ENCODE data around the gene MAFG.
"Not testable (repeated sequence)": the region's sequence is repeated elsewhere in the genome, so short reads cannot be mapped to it uniquely, and the experiment has no call there.

MAFG gene

DNA sequence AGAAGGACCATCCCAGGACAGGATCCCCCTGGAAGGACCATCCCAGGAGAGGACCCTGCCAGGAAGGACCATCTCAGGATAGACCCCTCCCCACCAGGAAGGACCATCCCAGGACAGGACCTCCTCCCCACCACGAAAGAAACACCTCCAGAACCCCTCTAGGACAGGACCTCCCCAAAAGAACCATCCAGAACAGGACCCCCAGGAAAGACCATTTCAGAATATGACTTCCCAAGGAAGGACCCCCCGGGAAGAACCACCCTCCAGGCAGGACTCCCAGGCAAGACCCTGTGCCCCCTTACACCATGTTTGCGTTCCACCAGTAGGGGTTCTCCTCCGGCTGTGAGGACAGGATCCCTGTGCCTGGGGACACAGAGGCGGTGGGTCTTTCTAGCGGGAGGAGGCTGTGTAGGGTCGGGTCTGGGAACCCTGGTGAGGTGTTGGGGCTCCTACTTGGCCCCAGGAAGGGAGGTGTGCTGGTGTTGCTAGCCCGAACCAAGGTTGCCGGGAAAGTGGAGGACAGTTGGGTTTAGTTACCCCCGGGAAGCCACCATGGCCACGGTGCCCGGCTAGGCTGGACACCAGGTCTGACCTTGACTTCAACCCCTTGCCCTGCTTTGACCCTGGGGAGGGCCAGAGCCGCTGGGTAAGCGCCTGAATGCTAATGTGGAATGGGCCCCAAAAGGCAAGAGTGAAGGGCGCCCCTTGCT, 31.3 kb upstream of the MAFG start:
- DNase-seq (ENCODE audit: low read depth, low spot score) = no peak

DNA sequence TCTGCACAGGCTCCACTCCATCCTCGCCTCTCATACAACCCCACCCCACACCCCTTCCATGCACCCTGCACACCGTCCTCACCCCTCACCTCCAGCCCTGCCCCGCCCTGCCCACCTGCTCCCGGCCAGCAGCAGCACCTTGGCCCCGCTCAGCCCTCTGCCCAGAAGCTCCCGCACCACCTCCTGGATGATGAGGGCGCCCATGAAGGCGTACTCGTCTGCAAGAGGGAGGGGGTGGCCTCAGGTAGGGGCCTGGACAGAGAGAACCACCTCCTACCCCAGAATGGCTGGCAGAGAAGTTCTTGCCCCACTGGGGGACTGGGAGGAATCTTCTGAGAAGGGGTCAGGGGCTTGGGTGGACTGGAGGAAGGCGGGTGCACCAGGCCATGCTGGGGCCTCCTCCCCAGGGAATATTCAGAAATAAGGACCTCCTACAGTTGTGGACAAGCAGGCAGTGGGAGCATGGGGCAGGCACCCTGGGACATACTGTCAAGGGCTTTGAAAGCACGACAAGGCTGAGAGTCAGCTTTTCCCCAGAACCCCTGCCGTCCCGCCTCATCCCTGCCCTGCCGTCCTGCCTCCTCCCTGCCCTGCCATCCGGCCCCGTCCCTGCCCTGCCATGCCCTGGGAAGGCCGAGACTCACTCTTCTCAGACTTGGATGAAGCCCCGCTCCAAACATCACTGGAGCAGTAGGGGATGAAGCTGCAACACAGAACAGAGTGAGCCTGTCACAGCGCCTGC, 30.3 kb upstream of the MAFG start:
- no peak for DNase-seq (ENCODE audit: low read depth, low spot score)

DNA sequence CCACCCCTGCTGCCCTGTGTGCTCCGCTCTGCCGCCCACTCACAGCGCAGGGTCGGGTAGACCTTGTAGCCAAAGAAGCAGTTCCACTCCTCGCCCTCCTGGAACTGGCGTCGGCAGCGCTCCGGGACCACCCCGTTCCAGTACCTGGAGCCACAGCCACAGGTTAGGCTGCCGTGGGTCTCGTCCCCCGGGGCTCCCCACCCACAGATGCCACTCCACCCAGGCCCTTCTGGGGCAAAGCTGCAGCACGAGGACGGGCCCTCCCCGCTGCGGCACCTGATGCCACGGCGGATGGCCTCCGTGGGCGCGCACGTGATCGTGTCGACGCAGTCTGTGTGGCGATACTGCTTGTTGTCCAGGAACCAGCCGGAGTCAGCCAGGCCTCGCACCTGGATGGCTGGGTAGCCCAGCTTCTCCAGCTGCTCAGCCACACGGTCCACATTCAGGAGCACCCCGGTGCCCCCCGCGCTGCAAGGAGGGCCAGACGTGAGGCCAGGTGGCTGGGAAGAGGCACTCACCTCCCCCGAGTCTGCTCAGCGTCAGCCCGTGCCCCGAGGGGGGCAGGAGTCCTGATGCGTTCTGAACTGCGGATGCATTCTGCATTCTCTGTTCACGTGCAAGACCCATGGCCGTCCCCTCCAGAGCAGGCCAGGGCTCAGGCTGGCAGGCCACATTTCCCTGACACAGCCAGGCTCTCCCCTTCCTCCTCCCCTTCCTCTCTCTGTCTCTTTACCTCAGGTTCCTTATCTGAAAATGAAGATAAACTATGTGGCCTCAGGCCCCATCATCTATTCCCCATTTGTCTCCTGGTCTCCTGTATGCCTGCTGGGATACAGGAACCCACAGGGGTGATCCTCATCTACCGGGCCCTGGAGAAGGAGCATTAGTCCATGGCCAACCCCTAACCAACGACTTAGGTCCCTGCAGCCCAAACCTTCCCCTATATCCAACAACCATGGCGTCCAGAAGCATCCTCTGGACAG, 29.4 kb upstream of the MAFG start:
- DNase-seq (ENCODE audit: low read depth, low spot score) = no peak

DNA sequence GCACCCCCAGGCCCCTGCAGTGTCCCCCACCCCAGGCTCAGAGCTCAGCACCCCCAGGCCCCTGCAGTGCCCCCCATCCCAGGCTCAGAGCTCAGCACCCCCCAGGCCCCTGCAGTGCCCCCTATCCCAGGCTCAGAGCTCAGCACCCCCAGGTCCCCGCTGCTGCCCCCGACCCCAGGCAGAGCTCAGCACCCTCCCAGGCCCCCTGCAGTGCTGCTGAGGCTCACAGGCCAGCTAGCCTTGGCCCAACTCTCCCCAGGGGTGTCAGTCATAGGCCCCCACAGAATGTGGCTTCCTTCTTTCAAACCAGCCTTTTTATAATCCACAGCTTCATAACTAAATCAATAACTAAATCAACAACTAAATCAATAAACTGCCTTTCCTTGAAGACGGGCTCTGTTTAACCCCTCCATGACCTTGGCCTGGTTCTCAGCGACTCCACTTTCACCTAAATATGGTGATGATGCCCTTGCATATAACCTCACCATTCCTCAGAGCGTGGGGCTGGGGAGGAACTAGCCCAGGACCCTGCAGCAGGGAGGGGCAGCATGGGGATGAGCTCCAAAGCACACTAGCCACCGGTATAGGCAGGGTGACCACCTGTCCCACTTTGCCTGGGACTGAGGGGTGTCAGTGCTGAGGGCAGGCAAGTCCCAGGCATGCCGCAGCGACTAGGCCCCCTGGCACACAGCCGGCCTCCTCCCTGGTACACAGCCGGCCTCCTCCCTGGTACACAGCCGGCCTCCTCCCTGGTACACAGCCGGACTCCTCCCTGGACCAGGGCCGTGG, 28.4 kb upstream of the MAFG start:
- no peak for DNase-seq (ENCODE audit: low read depth, low spot score)

DNA sequence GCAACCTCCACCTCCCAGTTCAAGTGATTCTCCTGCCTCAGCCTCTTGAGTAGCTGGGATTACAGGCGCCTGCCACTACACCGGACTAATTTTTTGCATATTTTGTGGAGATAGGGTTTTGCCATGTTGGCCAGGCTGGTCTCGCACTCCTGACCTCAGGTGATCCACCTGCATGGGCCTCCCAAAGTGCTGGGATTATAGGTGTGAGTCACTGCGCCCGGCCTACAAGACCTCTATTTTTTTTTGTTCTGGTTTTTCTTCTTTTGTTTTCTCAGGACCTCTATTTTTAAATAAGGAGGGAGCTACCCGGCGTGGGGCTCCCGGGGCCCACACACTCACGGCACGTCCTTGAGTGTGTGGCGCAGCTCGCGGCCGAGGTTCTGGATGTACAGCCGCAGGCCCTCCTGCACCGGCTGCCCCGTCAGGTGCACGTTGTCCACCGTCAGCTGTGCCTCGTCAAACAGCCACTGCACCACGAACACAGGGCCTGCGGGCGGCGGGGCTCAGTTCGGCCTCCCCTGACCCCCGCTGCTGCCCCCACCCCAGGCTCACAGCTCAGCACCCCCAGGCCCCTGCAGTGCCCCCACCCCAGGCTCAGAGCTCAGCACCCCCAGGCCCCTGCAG, 27.6 kb upstream of the MAFG start:
- DNase-seq (ENCODE audit: low read depth, low spot score) = no peak

DNA sequence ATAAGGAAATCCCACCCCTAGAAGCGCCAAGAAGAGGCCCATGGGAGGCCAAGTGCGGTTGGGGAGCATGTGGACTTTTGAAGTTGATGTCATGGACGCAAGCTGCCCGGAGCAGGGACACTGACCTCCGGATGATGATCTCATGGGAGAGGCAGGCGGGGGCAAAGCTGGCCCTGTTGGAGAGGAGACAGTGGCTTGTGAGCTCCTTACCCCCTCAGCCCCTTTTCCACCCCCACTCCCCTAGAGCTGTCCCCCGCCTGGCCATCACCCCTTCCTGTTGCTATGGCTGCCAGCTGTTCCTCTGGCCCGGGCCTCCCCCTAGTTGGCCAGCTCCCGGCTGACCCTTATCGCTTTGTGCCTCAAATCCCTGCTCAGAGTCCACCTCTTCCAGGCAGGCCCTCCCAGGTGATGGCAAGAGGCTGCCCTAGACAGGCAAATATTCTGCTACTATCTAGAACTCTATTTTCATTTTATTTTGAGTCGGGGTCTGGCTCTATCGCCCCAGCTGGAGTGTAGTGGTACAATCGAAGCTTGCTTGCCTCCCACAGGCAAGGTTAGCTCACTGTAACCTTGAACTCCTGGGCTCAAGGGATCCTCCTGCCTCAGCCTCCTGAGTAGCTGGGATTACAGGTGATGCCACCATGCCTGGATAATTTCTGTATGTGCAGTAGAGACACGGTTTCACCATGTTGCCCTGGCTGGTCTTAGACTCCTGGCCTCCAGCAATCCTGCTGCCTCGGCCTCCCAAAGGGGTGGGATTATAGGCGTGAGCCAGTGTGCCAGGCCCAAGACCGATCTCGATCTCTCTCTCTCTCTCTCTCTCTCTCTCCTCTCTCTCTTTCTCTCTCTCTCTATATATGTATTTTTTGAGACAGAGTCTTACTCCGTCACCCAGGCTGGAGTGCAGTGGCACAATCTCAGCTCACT, 26.9 kb upstream of the MAFG start:
- DNase-seq (ENCODE audit: low read depth, low spot score) = no peak

DNA sequence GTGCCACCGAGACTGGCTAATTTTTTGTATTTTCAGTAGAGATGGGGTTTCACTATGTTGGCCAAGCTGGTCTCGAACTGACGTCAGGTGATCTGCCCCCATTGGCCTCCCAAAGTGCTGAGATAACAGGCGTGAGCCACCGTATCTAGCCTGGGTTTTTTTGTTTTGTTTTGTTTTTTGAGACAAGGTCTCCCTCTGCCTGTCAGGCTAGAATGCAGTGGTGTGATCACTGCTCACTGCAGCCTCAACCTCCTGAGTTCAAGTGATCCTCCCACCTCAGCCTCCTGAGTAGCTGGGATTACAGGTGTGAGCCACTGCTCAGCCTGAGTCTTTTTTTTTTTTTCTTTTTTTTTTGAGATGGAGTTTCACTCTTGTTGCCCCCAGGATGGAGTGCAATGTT, 25.9 kb upstream of the MAFG start:
- DNase-seq (ENCODE audit: low read depth, low spot score) = not testable (repeated sequence)

DNA sequence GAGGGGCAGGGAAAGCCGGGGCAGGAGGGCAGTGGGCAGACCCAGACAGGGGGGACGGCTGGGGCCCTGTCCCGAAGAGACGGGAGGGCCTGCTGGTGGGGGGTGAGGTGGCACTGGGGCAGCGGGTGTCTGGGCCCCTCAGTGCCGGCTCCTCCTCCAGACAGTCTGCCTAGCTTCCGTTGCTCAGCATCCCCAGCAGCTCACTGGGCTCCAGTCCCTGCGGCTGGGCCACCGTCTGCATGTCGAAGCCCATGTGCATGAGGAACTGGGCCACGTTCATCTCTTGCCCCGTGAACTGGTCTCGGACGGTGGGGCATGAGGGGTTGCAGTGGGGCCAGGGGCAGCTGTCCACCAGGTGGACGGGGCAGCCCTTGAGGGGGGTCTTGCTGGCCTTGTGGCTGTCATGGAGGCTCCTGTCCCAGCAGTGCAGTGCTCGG, 25.3 kb upstream of the MAFG start:
- no peak for DNase-seq (ENCODE audit: low read depth, low spot score)

DNA sequence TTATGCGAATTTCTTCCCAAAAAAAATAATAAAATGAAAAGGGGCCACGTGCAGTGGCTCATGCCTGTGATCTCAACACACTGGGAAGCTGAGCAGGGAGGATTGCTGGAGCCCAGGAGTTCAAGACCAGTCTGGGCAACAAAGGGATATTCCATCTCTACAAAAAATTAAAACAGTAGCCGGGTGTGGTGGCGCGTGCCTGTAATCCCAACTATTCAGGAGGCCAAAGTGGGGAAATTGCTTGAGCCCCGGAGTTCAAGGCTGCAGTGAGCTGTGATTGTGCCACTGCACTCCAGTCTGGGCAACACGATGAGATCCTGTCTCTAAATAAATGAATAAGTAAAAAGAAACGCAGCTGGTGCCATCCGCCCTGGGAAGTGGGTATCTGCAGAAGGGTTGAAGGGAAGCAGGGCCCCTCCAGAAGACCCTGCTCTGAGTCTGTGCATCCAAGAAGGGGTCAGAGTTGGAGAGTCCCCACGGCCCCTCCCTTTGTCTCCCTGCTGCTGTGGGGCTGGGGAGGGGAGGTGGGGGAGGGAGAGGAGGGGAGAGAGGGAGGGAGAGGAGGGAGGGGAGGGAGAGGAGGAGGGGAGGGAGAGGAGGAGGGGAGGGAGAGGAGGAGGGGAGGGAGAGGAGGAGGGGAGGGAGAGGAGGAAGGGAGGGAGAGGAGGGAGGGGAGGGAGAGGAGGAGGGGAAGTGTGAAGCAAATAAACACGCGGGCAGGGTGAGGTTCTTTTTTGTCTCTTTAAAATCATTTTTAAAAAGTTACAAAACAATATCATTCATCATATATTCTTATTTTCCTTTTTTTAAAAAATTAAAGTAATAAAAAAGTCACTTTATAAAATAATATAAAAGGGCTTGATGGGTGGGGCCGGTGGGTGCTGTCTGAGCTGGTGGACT, 24.5 kb upstream of the MAFG start:
- no peak for DNase-seq (ENCODE audit: low read depth, low spot score)

DNA sequence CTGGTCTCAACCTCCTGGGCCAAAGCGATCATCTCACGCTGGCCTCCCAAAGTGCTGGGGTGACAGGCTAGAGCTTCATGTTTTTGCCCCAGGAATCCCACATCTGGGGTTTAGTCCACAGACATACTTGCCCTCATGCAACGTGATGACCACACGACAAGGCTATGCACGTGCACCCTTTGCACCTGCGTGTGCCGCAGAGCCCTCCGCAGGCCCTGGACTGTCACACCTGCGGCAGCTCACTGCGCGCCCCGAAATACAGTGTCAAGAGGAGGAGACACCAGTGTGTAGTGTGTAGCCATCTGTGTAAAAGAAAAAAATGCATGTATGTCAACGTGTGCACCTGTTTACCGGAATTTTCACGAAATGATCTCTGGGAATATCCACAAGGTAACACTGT, 23.0 kb upstream of the MAFG start:
- DNase-seq (ENCODE audit: low read depth, low spot score) = no peak

DNA sequence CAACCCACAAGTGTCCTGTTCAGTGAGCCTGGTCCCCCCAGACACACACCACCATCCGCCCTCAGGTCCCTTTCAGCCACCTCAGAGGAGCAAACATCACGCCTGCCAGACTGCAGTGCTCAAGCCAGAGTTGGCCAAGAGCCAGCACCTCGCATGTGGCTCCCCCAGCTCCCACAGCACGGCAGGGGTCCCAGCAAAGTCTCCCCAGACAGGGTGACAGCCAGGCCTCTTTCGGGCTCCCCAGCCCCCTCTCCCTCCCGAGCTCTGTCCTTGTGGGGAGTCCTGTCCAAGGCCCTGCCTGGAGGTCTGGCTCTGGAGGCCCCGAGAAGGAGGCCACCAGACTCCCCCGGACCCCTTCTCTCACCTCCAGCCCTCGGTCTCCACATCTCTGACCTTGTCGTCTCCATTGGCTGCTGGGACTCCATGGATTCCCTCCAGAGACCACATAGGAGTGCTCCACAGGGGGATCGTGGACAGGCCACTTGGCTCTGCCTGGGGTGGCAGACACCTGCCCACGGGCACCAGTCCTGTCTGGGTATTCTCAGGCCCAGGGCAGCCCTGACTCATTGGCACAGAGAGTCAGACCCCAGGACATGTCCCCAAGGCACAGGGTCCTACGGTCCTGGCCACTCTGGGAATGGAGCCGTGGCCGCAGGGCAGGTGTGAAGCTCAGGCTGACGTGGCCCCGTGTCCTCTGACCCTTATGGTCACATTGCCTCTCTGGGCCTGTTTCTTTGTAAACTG, 21.3 kb upstream of the MAFG start:
- DNase-seq (ENCODE audit: low read depth, low spot score) = no peak

DNA sequence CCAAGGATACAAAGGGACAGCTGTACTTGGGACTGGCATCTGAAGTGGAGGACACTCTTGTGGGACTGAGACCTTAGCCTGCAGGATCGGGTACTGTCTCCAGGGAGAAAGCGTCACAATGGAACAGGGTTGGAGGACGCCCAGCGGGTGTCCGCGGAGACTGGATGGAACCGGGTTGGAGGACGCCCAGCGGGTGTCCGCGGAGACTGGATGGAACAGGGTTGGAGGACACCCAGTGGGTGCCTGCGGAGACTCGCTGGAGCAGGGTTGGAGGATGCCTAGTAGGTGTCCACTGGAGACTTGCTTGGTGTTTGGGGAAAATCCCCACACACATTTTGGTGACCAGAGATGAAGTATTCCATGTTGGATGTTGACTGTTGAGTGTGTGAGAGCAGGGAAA, 19.7 kb upstream of the MAFG start, which contains the start of gene MYADML2:
MYADML2 (minus strand) TSS at position 45 of the 400 bp plus-strand sequence. CDS start 5,492 bp downstream, outside the sequence.
- no peak for DNase-seq (ENCODE audit: low read depth, low spot score)

DNA sequence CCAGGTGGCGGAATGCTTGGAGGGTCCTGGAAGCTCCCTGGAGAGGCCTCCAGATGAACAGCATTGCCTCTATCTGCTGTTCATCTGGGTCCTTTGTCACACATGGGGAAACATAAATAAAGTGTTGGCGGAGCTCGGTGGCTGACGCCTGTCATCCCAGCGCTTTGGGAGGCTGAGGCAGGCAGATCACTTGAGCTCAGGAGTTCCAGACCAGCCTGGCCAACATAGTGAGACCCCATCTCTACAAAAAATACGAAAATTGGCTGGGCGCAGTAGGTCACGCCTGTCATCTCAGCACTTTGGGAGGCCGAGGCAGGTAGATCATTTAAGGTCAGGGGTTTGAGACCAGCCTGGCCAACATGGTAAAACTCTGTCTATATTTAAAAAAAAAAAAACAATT, 17.3 kb upstream of the MAFG start:
- DNase-seq (ENCODE audit: low read depth, low spot score) = no peak

DNA sequence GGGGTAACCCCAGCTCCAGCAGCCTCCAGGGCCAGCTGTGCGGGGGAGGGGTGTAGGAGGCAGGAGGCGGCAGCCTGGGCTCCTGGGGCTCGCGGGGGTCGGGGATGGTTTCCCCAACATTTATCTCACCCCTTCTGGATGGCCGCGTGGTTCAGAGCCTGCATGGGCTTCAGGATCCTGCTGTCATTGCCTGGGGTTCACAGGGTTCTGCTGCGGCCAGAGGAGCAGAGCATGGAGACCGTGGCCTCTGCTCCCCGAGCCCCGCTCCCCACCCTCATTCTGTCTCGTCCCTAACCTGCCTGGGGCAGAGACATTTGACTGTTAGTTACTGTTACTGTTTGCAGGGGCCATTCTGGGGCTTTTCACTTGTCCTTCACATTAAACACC, 14.6 kb upstream of the MAFG start:
- DNase-seq (ENCODE audit: low read depth, low spot score) = no peak

DNA sequence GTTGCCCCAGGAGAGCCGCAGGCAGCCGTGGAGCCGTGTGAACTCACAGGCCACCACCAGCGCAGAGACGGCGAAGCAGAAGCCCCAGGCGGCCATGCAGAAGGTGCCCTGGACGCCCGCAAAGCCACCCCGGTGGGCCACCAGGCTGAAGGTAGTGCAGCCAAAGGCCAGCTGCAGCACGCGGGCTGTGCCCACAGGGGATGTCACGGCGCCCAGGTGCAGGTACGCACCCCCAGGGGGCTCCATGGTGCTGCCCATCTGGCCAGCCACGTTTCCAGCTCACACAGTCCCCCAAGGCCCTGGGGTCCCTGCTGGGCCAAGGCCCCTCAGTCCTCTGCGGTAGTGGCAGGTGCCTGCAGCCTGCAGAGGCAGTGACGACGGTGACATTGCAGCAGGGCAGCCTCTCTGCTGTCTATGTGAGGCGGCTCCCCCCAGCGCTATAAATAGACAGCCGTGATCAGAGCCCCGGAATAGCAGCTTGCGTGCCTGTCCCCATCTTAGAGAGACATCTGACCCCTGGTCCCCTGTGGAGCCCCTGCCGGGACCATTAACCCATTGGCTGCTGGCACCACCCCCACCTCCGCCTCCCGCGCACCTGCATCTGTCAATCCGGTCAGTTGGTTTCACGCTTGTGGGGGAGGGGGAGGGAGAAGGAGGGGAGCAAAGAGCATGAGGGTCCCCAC, 14.1 kb upstream of the MAFG start:
- DNase-seq (ENCODE audit: low read depth, low spot score) = no peak

DNA sequence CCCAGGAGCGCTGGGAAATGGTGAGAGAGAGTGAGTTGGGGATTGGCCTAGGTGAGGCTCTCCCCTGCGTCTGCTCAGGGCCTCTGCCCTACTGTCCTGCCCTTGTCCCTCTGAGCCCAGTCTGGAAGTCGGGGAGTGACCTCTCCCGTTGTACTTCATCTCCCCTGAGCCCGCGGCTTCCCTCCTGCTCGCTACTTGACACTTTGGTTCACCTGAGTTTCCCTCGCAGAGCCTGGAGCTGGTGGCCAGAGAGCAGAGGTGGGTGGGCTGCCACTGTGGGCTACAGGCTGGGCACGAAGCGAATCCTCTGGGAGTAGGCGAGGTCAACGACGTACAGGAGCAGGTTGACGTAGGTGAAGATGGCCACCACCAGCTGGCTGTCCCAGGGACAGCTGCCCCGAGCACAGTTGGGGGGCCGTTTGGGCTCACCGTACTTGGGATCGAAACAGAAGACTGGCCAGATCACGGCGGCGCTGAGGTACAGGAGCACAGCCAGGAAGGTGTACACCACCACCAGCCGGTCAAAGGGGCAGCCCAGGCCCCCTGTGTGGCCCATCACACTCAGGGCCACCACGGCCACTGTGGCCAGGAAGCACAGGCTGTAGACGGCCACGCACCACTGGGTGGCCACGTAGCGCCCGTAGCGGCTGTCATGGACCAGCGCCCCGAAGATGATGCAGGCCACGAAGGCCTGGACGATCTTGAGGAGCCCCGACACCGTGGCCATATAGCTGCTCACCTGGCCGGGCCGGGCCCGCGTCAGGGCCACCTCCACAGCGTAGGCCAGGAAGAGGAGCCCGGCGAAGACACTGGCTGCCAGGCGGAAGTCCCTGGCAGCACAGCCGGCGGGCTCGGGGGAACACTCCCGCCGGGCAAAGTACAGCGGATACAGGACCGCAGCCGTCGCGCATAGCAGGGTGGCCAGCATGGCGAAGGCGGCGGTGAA, 13.3 kb upstream of the MAFG start:
- DNase-seq (ENCODE audit: low read depth, low spot score) = no peak

All from brain pericyte (primary cell).